ENCODE results near the gene MFSD2A. TPM values are rescaled to one million over a fixed set of nuclear protein-coding genes. Genes with fewer than 3 reads are reported as not detected.
"Not testable (repeated sequence)": the region's sequence is repeated elsewhere in the genome, so short reads cannot be mapped to it uniquely, and the experiment has no call there.

The MFSD2A gene
- total RNA-seq, 1 experiment from 2014 or later, result 3.1 TPM

DNA sequence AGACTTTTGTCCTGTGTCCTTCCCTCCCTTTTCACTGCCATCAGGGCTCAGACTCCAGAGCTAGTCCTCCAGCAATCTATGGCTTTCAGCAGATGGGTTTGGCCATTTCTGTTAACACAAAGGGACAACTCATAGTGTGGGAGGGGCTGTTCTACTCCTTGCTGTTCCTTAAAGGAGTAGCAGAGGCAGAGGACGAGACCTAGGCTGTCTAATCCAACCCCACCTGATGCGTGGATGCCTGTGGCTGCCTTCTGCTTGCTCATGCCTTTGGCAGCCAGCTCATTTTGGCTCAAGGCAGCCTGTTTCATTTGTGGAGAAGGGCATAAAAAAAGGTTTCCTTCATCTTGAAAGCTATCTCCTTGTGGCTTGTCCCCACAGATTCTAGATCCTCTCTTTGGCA is 27.0 kb downstream of the MFSD2A start:
- peak; percentile 67 for DNase-seq (ENCODE audit: low read depth, low spot score)
- in situ Hi-C loops (cut with HindIII; ENCODE audit: low pct_unique_long_range_greater_than_20kb, low sequenced_read_pairs), result no loop called here

GRCh38 chr1:39984480-39984879 is 29.5 kb downstream of the MFSD2A start:
- DNase-seq (ENCODE audit: low read depth, low spot score); in situ Hi-C loops (cut with HindIII; ENCODE audit: low pct_unique_long_range_greater_than_20kb, low sequenced_read_pairs): not testable (repeated sequence)

DNA sequence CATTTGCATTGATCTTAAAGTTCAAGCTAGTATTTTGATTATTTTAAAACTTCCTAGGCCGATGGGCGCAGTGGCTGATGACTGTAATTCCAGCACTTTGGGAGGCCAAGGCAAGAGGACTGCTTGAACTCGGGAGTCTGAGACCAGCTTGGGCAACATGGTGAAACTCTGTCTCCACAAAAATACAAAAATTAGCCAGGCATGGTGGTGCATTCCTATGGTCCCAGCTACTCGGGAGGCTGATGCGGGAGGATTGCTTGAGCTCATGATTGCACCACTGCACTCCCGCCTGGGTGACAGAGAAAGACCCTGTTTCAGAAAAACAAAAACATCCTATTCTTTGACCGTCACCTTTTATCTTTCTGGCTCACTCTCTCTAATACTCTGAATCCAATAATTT is 30.0 kb downstream of the MFSD2A start:
- in situ Hi-C loops (cut with HindIII; ENCODE audit: low pct_unique_long_range_greater_than_20kb, low sequenced_read_pairs), result no loop called here
- DNase-seq (ENCODE audit: low read depth, low spot score), result no peak

DNA sequence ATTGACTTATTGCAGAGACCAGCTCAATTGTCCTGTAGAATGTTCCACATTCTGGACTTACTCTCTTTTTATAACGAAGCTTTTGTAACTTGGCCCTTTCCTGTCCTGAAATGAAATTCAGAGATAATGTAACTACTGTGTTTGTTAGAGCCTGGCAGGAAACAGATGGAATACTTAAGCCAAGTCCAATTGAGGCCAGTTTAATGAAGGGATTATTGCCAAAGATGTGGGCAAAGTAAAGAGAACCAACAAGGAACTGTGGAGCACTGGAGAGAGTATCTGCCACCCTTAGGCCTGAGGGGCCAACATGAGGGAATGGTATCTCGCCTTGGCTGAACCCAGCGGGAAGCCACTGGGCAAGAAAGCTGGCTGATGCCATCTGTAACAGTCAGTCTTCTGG is 32.9 kb downstream of the MFSD2A start:
- peak; percentile 89 for DNase-seq (ENCODE audit: low read depth, low spot score)
- in situ Hi-C loops (cut with HindIII; ENCODE audit: low pct_unique_long_range_greater_than_20kb, low sequenced_read_pairs), result no loop called here

GRCh38 chr1:39988618-39989343 is 33.8 kb downstream of the MFSD2A start:
- DNase-seq (ENCODE audit: low read depth, low spot score), result peak; percentile 12
- in situ Hi-C loops (cut with HindIII; ENCODE audit: low pct_unique_long_range_greater_than_20kb, low sequenced_read_pairs), result no loop called here

DNA sequence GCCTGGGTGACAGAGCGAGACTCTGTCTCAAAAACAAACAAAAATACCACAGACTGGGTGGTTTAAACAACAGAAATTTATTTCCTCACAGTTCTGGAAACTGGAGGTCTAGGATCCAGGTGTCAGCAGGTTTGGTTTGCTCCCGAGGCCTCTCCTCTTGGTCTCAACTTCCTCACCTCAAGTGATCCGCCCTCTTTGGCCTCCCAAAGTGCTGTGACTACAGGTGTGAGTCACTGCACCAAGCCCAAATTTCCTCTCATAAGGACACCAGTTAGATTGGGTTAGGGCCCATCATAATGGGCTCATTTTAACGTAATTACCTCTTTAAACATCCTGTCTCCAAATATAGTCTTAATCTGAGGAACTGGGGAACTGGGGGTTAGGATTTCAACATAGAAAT is 35.5 kb downstream of the MFSD2A start:
- no peak for DNase-seq (ENCODE audit: low read depth, low spot score)
- in situ Hi-C loops (cut with HindIII; ENCODE audit: low pct_unique_long_range_greater_than_20kb, low sequenced_read_pairs), result no loop called here

DNA sequence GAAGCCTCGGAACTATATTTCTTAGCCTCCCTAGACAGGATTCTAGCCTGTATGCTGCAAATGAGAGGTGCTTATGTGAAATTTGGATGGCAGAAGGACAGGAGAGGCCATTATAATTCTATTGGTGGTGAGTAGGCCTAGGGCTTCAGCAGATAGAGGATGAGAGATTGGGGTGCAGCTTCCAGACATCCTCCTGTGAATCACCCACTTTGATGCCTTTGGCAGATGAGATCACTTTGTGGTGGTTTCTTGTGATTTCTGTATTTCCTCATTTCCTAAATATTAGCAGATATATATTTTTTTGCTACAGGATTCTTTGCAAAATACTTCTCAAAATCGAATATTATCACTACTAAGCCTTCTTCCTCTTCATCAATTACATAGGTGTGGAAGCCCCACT is 37.3 kb downstream of the MFSD2A start:
- DNase-seq (ENCODE audit: low read depth, low spot score), result no peak
- in situ Hi-C loops (cut with HindIII; ENCODE audit: low pct_unique_long_range_greater_than_20kb, low sequenced_read_pairs), result no loop called here

GRCh38 chr1:39992888-39993287 is 37.9 kb downstream of the MFSD2A start:
- in situ Hi-C loops (cut with HindIII; ENCODE audit: low pct_unique_long_range_greater_than_20kb, low sequenced_read_pairs), result no loop called here
- no peak for DNase-seq (ENCODE audit: low read depth, low spot score)

DNA sequence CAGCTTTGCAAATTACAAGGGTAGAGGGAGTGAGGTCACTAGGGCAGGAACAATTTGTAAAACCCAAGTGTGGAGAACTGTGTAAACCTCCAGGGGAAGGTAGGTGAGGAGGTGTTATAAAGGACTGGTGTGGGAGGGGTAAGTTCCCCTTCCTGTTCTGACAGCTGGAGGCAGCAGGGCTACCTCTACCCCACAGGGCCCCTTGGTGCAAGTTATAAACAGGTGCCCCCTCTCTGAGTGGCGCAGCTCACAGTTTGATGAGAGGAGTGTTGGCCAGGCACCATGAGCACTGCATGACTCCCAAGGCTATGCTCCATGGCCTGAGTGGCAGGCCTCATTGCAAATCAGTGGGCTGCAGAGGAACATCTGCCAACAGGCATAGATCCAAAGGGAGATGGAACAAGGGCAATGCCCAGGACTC is 41.0 kb downstream of the MFSD2A start:
- in situ Hi-C loops (cut with HindIII; ENCODE audit: low pct_unique_long_range_greater_than_20kb, low sequenced_read_pairs), result no loop called here

GRCh38 chr1:39996396-39997004 is 41.6 kb downstream of the MFSD2A start:
- DNase-seq (ENCODE audit: low read depth, low spot score), result no peak
- in situ Hi-C loops (cut with HindIII; ENCODE audit: low pct_unique_long_range_greater_than_20kb, low sequenced_read_pairs), result no loop called here

More for the DNA sequence above, 41.0 kb downstream of the MFSD2A start:
- DNase-seq (ENCODE audit: low read depth, low spot score), result no peak

GRCh38 chr1:40001456-40001855 is 46.5 kb downstream of the MFSD2A start:
- in situ Hi-C loops (cut with HindIII; ENCODE audit: low pct_unique_long_range_greater_than_20kb, low sequenced_read_pairs), result no loop called here
- DNase-seq (ENCODE audit: low read depth, low spot score), result no peak

GRCh38 chr1:40003156-40004093 is 48.5 kb downstream of the MFSD2A start:
- no peak for DNase-seq (ENCODE audit: low read depth, low spot score)
- in situ Hi-C loops (cut with HindIII; ENCODE audit: low pct_unique_long_range_greater_than_20kb, low sequenced_read_pairs), result no loop called here

GRCh38 chr1:40004857-40005256 is 49.9 kb downstream of the MFSD2A start:
- in situ Hi-C loops (cut with HindIII; ENCODE audit: low pct_unique_long_range_greater_than_20kb, low sequenced_read_pairs), result no loop called here
- no peak for DNase-seq (ENCODE audit: low read depth, low spot score)

DNA sequence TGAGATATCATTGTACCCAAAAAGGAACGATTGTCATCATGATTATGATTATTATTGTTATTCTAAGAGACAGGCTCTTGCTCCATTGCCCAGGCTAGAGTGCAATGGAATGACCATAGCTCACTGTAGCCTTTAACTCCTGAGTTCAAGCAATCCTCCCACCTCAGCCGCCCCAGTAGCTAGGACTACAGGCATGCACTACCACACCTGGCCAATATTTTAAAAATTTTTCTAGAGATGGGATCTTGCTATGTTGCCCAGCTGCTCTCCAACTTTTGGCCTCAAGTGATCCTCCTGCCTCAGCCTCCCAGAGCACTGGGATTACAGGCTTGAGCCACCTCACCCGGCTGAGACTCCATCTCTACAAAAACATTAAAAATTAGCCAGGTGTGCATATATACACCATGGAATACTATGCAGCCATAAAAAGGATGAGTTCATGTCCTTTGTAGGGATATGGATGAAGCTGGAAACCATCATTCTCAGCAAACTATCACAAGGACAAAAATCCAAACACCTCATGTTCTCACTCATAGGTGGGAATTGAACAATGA is 52.6 kb downstream of the MFSD2A start:
- DNase-seq (ENCODE audit: low read depth, low spot score); in situ Hi-C loops (cut with HindIII; ENCODE audit: low pct_unique_long_range_greater_than_20kb, low sequenced_read_pairs): not testable (repeated sequence)

- DNase-seq (ENCODE audit: low read depth, low spot score), result no peak
- in situ Hi-C loops (cut with HindIII; ENCODE audit: low pct_unique_long_range_greater_than_20kb, low sequenced_read_pairs), result no loop called here
Observed at GRCh38 chr1:40011198-40011597, 56.3 kb downstream of the MFSD2A start.

- no peak for DNase-seq (ENCODE audit: low read depth, low spot score)
- in situ Hi-C loops (cut with HindIII; ENCODE audit: low pct_unique_long_range_greater_than_20kb, low sequenced_read_pairs), result no loop called here
Observed at GRCh38 chr1:40014253-40014706, 59.3 kb downstream of the MFSD2A start.

GRCh38 chr1:40014812-40015594 is 60.1 kb downstream of the MFSD2A start:
- in situ Hi-C loops (cut with HindIII; ENCODE audit: low pct_unique_long_range_greater_than_20kb, low sequenced_read_pairs), result no loop called here
- no peak for DNase-seq (ENCODE audit: low read depth, low spot score)

Measured in SK-MEL-5 (cell line).